Adrenal gland (tissue), 5 donors: ENCODE results near the gene KATNAL2.

Source experiments
- CTCF ChIP-seq, 6 experiments: fragments of 450-650 bp in 4 of 6; fragments of 200-600 bp in 2 of 6; sonication (generic) in 1 of 6; IDR thresholded peaks; 1 replicate in 5 of 6; 2 replicates in 1 of 6; pipeline versions ENCODE4 v1.5.1 to v1.8.0; 2016 to 2021; ENCODE audit warnings: antibody characterized with exemption in 6 of 6, mild to moderate bottlenecking in 2 of 6, moderate library complexity in 1 of 6
- POLR2A ChIP-seq, 2 donors: fragments of 450-650 bp; IDR thresholded peaks; one replicate each; pipeline ENCODE4 v1.6.1; 2017; ENCODE audit warnings: antibody characterized with exemption in 2 of 2, mild to moderate bottlenecking in 2 of 2, moderate library complexity in 1 of 2
- donor health status: DM: no; HTN: no; CAD: no.

- no peak for TF ChIP-seq POLR2A (IDR thresholded peaks at IDR 0.05)
- TF ChIP-seq CTCF (IDR thresholded peaks at IDR 0.05), result no peak
Measured at GRCh38 chr18:46893360-46893759, 24.0 kb upstream of the KATNAL2 start.
